Epithelial cell of esophagus (primary cell): ENCODE results near the gene RHOH.
"Not testable (repeated sequence)": the region's sequence is repeated elsewhere in the genome, so short reads cannot be mapped to it uniquely, and the experiment has no call there.

Experiments used
- DNase-seq: peaks from one replicate; pipeline ENCODE4 v3.0.0; 2010; ENCODE audit warnings: low read depth
- H3K4me3 ChIP-seq: 2 replicates; pipeline ENCODE4 v1.5.1; 2011; ENCODE audit warnings: mild to moderate bottlenecking, low read length, control low read depth
- TF ChIP-seq, protein P1 (sequence below): IDR thresholded peaks from 2 replicates; pipeline ENCODE4 v1.5.1; 2011; ENCODE audit warnings: low read depth, mild to moderate bottlenecking, low read length, control low read depth, inconsistent platforms; ENCODE audit not compliant: insufficient read depth; ENCODE audit errors: missing control alignments

RHOH gene, protein sequence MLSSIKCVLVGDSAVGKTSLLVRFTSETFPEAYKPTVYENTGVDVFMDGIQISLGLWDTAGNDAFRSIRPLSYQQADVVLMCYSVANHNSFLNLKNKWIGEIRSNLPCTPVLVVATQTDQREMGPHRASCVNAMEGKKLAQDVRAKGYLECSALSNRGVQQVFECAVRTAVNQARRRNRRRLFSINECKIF

DNA sequence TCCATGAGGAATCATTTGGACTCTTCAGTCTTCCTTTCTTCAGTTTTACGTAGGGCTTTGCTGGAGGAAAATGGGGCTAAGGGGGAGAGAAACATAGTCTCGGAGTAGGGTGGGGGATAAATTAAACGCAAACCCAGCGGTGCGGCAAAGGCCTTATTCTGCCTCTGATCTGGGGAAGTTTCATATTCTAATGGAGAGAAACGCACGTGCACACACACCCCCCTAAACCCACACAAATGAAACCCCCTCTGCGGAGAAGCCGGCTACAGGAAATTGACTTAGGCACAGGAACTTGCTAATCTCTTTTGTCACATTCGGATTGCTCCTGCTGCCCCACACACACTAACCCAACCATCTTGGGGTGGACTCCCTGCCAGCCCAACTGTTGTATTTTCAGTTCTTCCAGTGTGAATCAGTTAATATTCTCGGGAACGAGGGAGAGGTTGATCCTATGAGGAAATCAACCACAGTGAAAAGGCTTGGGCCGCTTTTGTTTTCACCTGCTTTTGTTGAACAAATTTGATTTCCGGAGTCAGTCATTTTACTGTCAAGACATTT lies at the start of gene RHOH:
RHOH (plus strand) TSS at position 308 of the 558 bp plus-strand sequence. CDS start 46,356 bp downstream, outside the sequence.
- no peak for DNase-seq
- no peak within 1 kb of the TSS for H3K4me3 ChIP-seq
- TF ChIP-seq, protein P1, sequence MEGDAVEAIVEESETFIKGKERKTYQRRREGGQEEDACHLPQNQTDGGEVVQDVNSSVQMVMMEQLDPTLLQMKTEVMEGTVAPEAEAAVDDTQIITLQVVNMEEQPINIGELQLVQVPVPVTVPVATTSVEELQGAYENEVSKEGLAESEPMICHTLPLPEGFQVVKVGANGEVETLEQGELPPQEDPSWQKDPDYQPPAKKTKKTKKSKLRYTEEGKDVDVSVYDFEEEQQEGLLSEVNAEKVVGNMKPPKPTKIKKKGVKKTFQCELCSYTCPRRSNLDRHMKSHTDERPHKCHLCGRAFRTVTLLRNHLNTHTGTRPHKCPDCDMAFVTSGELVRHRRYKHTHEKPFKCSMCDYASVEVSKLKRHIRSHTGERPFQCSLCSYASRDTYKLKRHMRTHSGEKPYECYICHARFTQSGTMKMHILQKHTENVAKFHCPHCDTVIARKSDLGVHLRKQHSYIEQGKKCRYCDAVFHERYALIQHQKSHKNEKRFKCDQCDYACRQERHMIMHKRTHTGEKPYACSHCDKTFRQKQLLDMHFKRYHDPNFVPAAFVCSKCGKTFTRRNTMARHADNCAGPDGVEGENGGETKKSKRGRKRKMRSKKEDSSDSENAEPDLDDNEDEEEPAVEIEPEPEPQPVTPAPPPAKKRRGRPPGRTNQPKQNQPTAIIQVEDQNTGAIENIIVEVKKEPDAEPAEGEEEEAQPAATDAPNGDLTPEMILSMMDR: no peak

GRCh38 chr4:40147490-40147889 lies 49.3 kb upstream of the RHOH start:
- DNase-seq, H3K4me3 ChIP-seq: not testable (repeated sequence)

GRCh38 chr4:40149960-40150385 lies 46.9 kb upstream of the RHOH start:
- no peak overlapping the region for H3K4me3 ChIP-seq
- peak; percentile 79 for DNase-seq
- TF ChIP-seq, protein P1: peak; percentile 81

- no peak overlapping the region for H3K4me3 ChIP-seq
- no peak for DNase-seq
- TF ChIP-seq, protein P1: no peak
Observed at GRCh38 chr4:40150932-40151331, 45.9 kb upstream of the RHOH start.

DNA sequence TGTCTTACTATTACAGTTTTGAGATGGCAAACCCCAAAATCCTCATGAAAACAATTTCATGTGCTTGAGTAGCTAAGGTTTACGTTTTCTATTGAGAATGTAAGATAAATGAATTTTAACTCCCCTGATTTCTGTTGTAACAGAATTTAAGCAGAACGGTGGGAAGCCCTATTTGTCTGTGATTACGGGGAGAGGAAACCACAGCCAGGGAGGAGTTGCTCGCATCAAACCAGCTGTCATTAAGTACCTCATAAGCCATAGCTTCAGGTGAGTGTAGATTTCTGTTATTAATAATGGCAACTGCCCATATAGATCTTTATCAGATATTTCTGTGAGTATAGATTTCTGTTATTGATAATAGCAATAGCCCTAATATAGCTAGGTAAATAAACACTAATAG lies 44.2 kb upstream of the RHOH start:
- H3K4me3 ChIP-seq: no peak overlapping the region
- TF ChIP-seq, protein P1: no peak
- no peak for DNase-seq

DNA sequence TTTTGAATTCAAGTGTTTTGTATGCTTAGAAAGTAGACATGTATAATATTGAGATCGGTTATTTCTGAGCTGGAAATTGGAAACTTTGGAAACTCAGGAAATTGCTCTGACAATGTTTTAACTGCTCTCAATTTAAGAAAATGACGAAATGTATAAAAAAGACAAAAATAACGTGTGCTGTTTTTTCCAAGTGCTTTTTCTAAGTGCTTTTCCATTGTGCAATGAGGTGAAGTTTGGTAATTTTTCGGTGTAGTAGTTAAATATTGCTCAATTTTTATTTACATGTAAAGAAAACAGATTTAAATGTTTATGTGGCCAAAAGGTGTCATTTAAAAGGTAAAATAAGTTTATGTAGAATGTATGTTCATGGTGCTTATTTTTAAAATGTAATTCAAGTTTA lies 39.4 kb upstream of the RHOH start:
- H3K4me3 ChIP-seq: no peak overlapping the region
- no peak for DNase-seq
- TF ChIP-seq, protein P1: no peak

DNA sequence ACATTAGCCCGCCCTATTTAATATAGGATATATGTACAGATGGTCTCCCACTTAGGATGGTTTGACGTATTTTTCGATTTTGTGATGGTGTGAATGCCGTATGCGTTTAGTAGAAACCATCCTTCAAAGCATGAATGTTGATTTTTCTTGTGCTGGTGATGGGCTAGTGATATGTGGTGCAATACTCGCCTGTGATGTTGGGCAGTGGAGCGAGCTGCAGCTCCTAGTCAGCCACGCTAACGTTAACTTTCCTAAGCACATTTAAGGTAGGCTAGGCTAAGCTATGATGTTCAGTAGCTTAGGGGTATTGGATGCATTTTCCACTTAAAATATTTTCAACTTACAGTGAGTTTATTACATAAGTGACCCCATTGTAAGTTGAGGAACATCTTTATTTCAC lies 36.6 kb upstream of the RHOH start:
- TF ChIP-seq, protein P1: no peak
- H3K4me3 ChIP-seq: no peak overlapping the region
- DNase-seq: no peak
